Loucy (cell line): ENCODE results near the gene SERPINB8.

Source experiments
- H2AFZ ChIP-seq: fragments of 200-600 bp; sonication (generic); 2 replicates; pipeline ENCODE4 v1.6.0; 2016; ENCODE audit warnings: antibody characterized with exemption, mild to moderate bottlenecking, low read length, moderate library complexity
- H3F3A ChIP-seq: fragments of 200-600 bp; 2 replicates; pipeline ENCODE4 v1.6.0; 2016; ENCODE audit warnings: antibody characterized with exemption, low read depth, mild to moderate bottlenecking
- H3K27me3 ChIP-seq: fragments of 200-600 bp; sonication (generic); 2 replicates; pipeline ENCODE4 v1.6.1; 2014; ENCODE audit warnings: low read length, mild to moderate bottlenecking; ENCODE audit not compliant: insufficient read depth, poor library complexity, severe bottlenecking
- H3K36me3 ChIP-seq: fragments of 200-600 bp; sonication (generic); 2 replicates; pipeline ENCODE4 v1.6.1; 2016; ENCODE audit warnings: low read length; ENCODE audit not compliant: insufficient read depth
- H3K4me1 ChIP-seq: fragments of 200-600 bp; sonication (generic); 2 replicates; pipeline ENCODE4 v1.5.1; 2014; ENCODE audit warnings: low read length, mild to moderate bottlenecking; ENCODE audit not compliant: insufficient read depth, poor library complexity, severe bottlenecking
- H3K4me2 ChIP-seq: fragments of 200-600 bp; sonication (generic); 2 replicates; pipeline ENCODE4 v1.6.0; 2014; ENCODE audit warnings: antibody characterized with exemption, low read length, low read depth, mild to moderate bottlenecking; ENCODE audit not compliant: poor library complexity, severe bottlenecking
- H3K4me3 ChIP-seq: fragments of 200-600 bp; sonication (generic); 2 replicates; pipeline ENCODE4 v1.5.1; 2014; ENCODE audit warnings: low read length, mild to moderate bottlenecking, mixed read lengths; ENCODE audit not compliant: poor library complexity, severe bottlenecking
- H3K79me2 ChIP-seq: fragments of 200-600 bp; sonication (generic); 2 replicates; pipeline ENCODE4 v1.6.1; 2014; ENCODE audit warnings: low read length; ENCODE audit not compliant: insufficient read depth
- H3K9ac ChIP-seq: fragments of 200-600 bp; sonication (generic); 2 replicates; pipeline ENCODE4 v1.6.0; 2014; ENCODE audit warnings: mild to moderate bottlenecking, low read depth, low read length, moderate library complexity; ENCODE audit not compliant: poor library complexity, severe bottlenecking
- H3K9me2 ChIP-seq: fragments of 200-600 bp; sonication (generic); replicated peaks from 2 replicates; pipeline ENCODE4 v1.6.1; 2016; ENCODE audit warnings: low read depth, low read length, mixed read lengths
- H3K9me3 ChIP-seq: fragments of 200-600 bp; sonication (generic); 2 replicates; pipeline ENCODE4 v1.6.1; 2014; ENCODE audit warnings: mild to moderate bottlenecking, antibody characterized with exemption, low read length, low read depth; ENCODE audit not compliant: insufficient read depth
- H4K20me1 ChIP-seq: fragments of 200-600 bp; sonication (generic); 2 replicates; pipeline ENCODE4 v1.6.0; 2014; ENCODE audit warnings: antibody characterized with exemption, low read length, mild to moderate bottlenecking; ENCODE audit not compliant: insufficient read depth, poor library complexity, severe bottlenecking
- EZH2phosphoT487 ChIP-seq: fragments of 200-600 bp; IDR thresholded peaks from 2 replicates; pipeline ENCODE4 v1.6.1; 2018; ENCODE audit warnings: antibody characterized with exemption, mild to moderate bottlenecking, moderate library complexity, borderline replicate concordance
- TF ChIP-seq, protein P1 (sequence below): fragments of 200-600 bp; sonication (generic); conservative IDR thresholded peaks from 2 replicates; pipeline ENCODE4 v1.5.1; 2014; ENCODE audit warnings: mild to moderate bottlenecking, antibody characterized with exemption, low read length

SERPINB8 gene

GRCh38 chr18:63956755-63957154 lies 13.1 kb upstream of the SERPINB8 start:
- Histone ChIP-seq H3K4me2 (no peak overlapping the region), H3K9ac (no peak overlapping the region)

DNA sequence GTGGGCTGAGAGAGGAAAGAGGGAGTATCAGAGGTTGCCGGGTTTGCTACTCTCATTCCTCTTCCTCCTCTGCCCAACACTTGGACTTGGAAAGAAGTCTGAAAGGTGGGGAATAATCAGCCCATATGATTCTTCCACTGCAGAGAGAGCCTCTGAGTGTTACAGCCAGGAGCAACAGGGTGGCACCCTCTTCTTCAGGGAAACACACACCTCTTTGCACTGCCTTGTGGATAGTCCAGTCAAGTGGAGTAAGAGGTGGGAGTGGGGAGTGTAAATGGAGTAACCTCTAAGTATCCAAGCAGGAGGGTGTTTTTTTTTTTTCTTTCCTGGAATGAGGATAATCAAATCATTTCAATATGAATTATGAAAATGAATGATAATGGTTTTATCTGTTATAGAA lies 9.0 kb upstream of the SERPINB8 start:
- Histone ChIP-seq H3K9me3 (no peaks in the 10 kb centered on the region), H3K79me2 (no peaks in the 10 kb centered on the region), H3F3A (no peaks in the 10 kb centered on the region), H3K9me2 (no peaks in the 10 kb centered on the region), H4K20me1 (no peaks in the 10 kb centered on the region), H3K4me3 (no peak overlapping the region), H2AFZ (no peak overlapping the region), H3K4me1 (no peaks in the 10 kb centered on the region), H3K4me2 (no peak overlapping the region), H3K9ac (no peak overlapping the region), H3K27me3 (peaks cover 7% of the 10 kb centered on the region), H3K36me3 (no peaks in the 10 kb centered on the region)
- TF ChIP-seq EZH2phosphoT487 = no peak
- TF ChIP-seq, protein P1, sequence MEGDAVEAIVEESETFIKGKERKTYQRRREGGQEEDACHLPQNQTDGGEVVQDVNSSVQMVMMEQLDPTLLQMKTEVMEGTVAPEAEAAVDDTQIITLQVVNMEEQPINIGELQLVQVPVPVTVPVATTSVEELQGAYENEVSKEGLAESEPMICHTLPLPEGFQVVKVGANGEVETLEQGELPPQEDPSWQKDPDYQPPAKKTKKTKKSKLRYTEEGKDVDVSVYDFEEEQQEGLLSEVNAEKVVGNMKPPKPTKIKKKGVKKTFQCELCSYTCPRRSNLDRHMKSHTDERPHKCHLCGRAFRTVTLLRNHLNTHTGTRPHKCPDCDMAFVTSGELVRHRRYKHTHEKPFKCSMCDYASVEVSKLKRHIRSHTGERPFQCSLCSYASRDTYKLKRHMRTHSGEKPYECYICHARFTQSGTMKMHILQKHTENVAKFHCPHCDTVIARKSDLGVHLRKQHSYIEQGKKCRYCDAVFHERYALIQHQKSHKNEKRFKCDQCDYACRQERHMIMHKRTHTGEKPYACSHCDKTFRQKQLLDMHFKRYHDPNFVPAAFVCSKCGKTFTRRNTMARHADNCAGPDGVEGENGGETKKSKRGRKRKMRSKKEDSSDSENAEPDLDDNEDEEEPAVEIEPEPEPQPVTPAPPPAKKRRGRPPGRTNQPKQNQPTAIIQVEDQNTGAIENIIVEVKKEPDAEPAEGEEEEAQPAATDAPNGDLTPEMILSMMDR = no peak

More at GRCh38 chr18:63956755-63957154, 13.1 kb upstream of the SERPINB8 start:
- peaks cover 7% of the 10 kb centered on the region for H3K27me3 ChIP-seq
- no peaks in the 10 kb centered on the region for H3K36me3 ChIP-seq
- no peak overlapping the region for H2AFZ ChIP-seq
- H3K79me2 ChIP-seq = no peaks in the 10 kb centered on the region
- H4K20me1 ChIP-seq = no peaks in the 10 kb centered on the region
- H3F3A ChIP-seq = no peaks in the 10 kb centered on the region
- H3K9me2 ChIP-seq = no peaks in the 10 kb centered on the region
- H3K4me1 ChIP-seq = no peaks in the 10 kb centered on the region
- no peak overlapping the region for H3K4me3 ChIP-seq
- H3K9me3 ChIP-seq = no peaks in the 10 kb centered on the region
- TF ChIP-seq EZH2phosphoT487 = no peak
- TF ChIP-seq, protein P1 = no peak

GRCh38 chr18:63961435-63961980 lies 8.4 kb upstream of the SERPINB8 start:
- H3K9ac ChIP-seq = no peak overlapping the region
- H3K4me1 ChIP-seq = no peaks in the 10 kb centered on the region
- no peak overlapping the region for H3K4me2 ChIP-seq
- no peaks in the 10 kb centered on the region for H3K36me3 ChIP-seq
- peaks cover 7% of the 10 kb centered on the region for H3K27me3 ChIP-seq
- H4K20me1 ChIP-seq = no peaks in the 10 kb centered on the region
- H3K4me3 ChIP-seq = no peak overlapping the region
- TF ChIP-seq, protein P1 = no peak
- TF ChIP-seq EZH2phosphoT487 = no peak
- H3K79me2 ChIP-seq = no peaks in the 10 kb centered on the region
- no peak overlapping the region for H2AFZ ChIP-seq
- H3F3A ChIP-seq = no peaks in the 10 kb centered on the region
- no peaks in the 10 kb centered on the region for H3K9me2 ChIP-seq
- no peaks in the 10 kb centered on the region for H3K9me3 ChIP-seq
